ENCODE data around the gene APBA2.

The APBA2 gene

GRCh38 chr15:28895146-28895545 lies 9.4 kb downstream of the APBA2 start:
- no peak for DNase-seq

- DNase-seq = no peak
Measured at GRCh38 chr15:28895566-28895965, 9.8 kb downstream of the APBA2 start.

- peak in 2 of 58 donors; percentile 26 to 55 for DNase-seq
Measured at GRCh38 chr15:28896951-28897350, 11.2 kb downstream of the APBA2 start.

DNA sequence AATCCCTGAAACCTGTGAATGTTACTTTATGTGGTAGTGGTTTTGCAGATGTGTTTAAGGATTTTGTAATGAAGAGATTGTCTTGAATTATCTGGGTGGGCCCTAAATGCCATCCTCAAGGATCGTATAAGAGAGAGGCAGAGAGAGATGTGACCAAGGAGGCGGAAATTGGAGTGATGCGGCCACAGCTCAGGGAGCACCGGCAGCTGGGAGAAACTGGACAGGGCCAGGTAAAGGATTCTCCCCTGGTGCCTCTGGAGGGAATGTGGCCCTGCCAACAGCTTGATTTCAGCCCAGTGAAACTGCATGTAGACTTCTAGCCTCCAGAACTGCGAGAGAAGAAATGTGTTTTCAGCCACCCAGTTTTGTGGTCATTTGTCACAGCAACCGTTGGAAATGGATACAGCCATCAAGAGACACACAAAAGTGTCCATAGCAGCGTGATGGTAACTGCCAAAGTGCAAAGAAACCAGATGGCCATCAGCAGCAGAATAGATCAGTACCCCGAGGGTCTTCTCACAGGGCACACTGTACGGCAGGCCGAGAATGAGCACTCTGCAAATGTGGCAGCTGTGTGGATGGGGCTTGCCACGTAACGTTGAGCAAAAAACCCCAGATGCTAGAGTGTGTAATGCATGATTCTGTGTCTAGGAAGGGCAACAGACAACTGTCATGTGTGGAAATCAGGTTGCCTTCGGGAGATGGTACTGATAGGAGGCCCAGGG lies 12.2 kb downstream of the APBA2 start:
- no peak for DNase-seq

DNA sequence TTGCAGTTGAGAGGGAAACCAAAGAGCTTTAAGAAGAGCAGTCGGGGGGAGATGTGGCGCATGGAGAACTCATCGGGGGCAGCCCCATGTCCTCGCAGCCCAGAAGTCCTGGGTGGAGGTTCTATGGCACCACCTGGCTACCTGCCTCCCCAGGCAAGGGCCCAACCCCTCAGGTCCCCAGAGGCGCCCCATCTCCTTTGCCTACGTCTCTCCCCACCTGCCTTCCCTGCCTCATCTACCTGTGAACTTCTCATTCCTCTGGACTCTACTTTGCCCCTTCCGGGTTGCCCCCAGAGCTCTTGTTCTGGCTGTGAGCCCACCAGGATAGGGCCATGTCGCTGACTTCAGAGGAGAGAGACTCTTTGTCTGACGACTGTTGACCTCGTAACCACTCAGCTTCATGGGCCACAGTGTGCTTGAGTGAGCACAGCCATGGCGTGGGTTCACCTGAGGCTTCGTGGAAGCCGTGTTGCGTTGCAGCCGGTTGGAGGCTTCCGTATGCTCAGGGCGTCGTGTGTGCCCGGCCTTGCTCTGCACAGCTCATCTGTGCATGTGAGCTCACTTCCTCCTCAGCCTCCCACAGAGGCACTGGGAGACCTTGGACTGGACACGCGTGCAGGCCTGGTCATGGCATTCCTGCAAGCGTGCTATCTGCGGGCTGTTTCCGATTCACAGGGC lies 13.4 kb downstream of the APBA2 start:
- DNase-seq = no peak

DNA sequence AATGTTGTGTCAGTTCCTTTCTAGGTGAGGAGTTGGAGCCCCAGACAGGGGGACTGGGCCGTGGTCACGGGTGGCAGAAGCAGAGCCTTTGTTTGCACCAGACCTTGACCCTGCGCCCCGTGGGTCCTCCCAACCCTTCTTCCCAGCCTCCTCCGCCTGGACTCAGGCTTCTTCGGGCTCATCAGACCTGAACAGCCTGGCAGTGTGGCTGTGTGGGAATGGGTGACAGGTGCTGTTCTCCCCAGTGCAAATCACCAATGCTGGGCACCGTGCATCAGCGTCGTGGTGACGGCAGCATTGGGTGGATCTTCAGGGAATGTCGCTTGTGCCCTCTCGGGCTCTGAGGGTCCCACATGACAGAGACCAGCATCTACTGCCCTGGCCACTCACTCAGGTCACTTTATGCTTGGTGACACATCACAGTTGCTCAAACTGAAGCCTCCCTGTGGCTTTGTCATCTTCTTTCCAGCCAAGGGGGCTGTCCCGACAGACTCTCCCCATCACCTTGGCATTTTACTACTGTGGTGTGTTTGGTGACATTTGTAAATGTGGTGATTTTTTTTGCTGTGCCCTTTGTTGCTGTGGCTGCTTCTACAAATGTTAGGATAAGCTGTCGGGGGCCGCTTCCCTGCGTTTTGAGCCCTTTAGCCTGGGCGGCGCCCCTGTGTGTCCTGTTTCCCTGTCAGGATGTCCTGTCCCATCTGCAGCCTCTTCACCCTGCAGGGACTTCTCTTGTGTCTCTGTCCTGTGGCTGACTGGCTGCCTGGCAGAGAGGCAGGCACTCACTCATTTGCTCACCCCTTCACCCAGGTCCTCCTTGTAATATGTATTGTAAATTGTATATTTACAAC lies 14.5 kb downstream of the APBA2 start:
- DNase-seq = no peak

DNA sequence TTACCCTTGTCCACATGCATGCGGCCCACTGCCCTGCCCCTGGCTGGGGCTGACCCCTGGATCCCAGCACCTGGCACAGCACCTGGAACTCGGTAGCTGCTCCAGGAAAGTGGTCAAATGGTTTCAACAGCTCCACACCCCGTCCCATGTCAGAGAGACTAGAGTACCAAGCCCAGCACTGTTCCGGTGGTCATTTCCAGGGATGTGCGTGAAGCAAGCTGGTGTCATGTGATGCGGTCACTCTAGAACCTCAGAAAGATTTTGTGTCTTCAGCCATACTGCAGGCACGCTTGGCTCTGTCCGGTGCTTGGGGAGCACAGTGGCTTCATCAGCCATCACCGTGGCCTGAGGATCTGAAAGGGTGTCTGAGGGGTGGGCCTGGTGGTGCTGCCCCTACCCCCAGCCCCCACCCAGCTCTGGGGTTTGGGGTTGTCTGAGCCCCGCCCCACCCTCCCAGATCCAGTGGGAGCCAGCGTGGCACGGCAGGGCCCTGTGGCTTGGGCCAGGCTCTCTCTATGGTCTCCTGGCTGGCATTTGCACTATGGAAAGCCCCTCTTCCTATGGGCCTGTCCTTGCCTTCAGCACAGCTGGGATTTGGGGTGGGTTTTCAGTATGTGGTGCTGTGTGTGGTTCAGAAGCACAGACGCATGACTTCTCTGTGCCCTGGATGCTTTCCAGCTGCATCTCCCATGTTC lies 15.3 kb downstream of the APBA2 start:
- DNase-seq = no peak

- no peak for DNase-seq
Measured at GRCh38 chr15:28901587-28901980, 15.8 kb downstream of the APBA2 start.

- DNase-seq = peak in 3 of 58 donors; percentile 20 to 40 (median 21)
Measured at GRCh38 chr15:28901987-28902745, 16.4 kb downstream of the APBA2 start.

DNA sequence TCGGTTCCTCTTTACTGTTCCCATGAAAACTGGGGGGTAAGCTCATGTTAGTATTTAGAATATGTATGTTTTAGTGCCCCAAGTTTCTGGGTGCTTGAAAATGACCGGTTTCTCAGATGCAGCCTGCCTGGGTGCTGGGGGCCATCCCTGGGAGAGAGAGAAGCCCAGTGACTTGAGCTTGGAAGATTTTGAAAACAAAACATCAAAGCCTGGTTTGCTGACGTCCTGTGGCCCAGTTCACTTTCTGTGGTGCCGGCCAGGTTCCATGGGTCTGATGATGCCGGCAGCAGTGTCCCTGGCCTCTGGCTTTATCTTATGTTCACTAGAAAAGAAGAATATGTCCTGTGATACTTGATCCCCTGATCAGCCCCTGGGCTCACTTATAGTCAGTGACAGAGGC lies 17.1 kb downstream of the APBA2 start:
- DNase-seq = no peak

GRCh38 chr15:28903555-28903954 lies 17.8 kb downstream of the APBA2 start:
- no peak for DNase-seq

DNA sequence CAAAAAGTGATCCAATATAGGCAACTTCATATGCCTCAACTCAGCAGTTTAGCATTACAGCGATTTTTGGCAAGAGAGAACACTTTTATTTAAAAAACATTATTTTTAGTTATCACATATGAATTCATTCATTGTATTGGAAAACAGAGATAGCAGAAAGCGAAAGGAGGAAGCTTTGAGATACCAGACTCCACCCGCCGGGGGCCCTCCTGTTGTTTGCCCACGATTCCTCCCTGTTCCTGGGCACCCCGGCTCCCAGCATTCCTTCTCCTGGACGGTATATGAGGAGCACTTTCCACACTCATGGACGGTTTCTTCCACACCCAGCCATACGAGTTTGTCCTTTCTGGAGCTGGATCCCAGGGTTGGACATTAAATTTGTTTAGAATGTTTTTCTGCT lies 18.2 kb downstream of the APBA2 start:
- DNase-seq = no peak

DNA sequence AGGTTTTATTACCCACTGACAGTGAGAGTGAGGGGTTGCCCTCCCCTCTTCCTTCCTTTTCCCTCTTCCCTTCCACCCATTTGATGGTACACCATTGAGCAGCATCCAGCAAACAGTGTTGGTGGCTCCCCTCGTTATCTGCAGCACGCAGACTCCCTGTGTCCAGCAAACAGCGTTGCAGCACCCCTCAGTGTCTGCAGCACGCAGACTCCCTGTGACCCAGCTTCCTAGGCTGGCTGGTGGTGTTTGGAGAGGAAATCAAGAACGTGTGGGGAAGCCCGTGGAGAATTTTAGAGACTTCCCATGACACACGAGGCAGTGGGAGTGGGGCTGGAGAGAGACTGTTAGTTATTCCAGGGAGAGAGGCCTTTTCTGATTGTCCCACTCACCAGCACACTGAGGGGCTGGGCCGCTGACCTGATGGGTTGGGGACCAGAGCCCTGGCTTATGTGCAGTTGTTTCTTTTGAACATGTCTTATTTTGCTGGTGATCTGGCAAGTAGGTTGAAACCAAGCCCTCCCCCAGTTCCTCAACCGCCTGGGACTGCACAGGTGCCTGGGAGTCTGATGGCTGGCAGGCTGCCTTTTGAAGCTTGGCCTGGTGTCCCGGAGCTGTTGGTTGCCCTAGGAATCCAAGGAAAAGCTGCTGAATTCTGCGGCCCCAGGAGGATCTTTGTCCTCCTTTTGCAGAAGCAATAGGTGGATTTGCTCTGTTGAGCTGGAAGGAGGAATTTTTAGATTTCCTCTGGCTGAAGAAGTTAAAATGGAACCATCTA lies 19.0 kb downstream of the APBA2 start:
- peak in 19 of 58 donors; percentile 26 to 57 (median 41) for DNase-seq

- DNase-seq = no peak
Measured at GRCh38 chr15:28907338-28907960, 21.7 kb downstream of the APBA2 start.

- DNase-seq = no peak
Measured at GRCh38 chr15:28909958-28910500, 24.3 kb downstream of the APBA2 start.

DNA sequence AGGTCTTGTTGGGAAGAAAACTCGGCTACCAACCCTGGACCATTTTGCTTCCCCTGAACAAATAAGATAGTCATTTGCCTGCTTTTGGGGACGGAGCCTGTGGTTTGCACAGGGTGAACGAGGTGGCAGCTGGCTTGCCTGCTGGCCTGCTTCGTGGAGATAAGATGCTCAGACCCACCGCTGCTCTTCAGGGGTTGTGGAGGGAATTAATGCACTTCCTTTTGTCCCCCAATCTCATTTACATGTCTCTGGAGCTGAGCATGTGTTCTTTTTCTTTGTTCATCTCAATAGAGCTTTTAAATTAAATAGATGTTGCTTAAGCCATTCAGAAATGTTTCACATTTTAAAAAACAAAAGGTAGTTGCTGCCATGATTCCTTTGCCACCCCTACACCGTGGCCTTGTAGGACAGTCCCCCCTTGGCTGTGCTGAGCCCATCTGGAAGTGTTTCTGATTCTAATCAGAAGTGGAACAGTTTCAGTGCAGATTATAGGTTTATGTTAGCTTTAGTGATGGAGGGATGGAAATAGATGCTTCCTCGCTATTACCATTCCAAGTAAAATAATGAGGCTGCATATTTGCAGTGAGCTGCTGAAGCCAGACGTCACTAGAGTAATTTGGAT lies 25.6 kb downstream of the APBA2 start:
- peak in 1 of 58 donors; percentile 11 for DNase-seq

DNA sequence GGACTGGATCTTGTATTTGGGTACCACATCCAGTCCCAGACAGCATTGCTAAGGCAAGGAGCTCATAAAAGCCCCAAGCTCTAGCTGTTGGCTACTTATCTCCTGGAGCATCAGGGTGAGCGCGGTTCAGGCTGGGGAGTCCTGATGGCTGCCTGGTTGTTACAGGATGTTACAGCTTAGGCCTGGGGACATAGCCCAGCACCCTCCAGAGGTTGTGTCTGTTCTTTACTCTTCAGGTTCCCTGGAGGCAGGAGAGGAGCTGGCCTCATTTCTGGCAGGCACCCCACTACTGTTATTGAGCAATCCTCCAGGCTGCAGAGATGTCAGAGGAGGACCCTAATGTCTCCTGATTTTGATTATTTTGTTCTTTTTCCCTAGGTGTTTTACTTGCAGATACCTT lies 26.6 kb downstream of the APBA2 start:
- DNase-seq = no peak

GRCh38 chr15:28913171-28913765 lies 27.5 kb downstream of the APBA2 start:
- no peak for DNase-seq
